Cardiac muscle cell (in vitro differentiated cells and primary cell): ENCODE measurements around the gene OLFM2. TPM values are rescaled to one million over a fixed set of nuclear protein-coding genes. Genes with fewer than 3 reads are reported as not detected.

Experiments
- DNase-seq, 2 donors: peaks; one replicate each; pipeline versions ENCODE4 v3.0.0 to v3.0.0-alpha.2; 2010 to 2017; ENCODE audit warnings: low read depth in 1 of 2, low spot score in 1 of 2
- H3K27ac ChIP-seq: fragments of 200-600 bp; sonication (generic); 2 replicates; pipeline ENCODE4 v1.5.1; 2016
- H3K27me3 ChIP-seq: fragments of 200-600 bp; sonication (generic); 2 replicates; pipeline ENCODE4 v1.6.0; 2016; ENCODE audit warnings: control low read depth
- H3K36me3 ChIP-seq: fragments of 200-600 bp; sonication (generic); 2 replicates; pipeline ENCODE4 v1.5.1; 2016; ENCODE audit warnings: control low read depth
- H3K4me1 ChIP-seq: fragments of 200-600 bp; sonication (generic); 2 replicates; pipeline ENCODE4 v1.8.1; 2017; ENCODE audit warnings: low read depth, mild to moderate bottlenecking, mixed run types
- H3K4me3 ChIP-seq: fragments of 200-600 bp; sonication (generic); 2 replicates; pipeline ENCODE4 v1.5.1; 2016; ENCODE audit warnings: mild to moderate bottlenecking
- H3K9me3 ChIP-seq: fragments of 200-600 bp; sonication (generic); 2 replicates; pipeline ENCODE4 v1.5.1; 2017; ENCODE audit warnings: low read depth, mild to moderate bottlenecking, control low read depth
- CTCF ChIP-seq: IDR thresholded peaks from 2 replicates; pipeline ENCODE4 v1.5.1; 2012; ENCODE audit warnings: low read depth, mild to moderate bottlenecking, low read length
- polyA plus RNA-seq: library from polyadenylated mRNA; unstranded; fragments of >200 nt; fragmentation: Nextera tagmentation; extraction: Ambion mirVana; gene quantifications from 2 replicates; pipeline ENCODE4 v1.2.1, GENCODE V29; 2016
- total RNA-seq: library from RNA; depleted of rRNA; stranded (reverse); fragments of >200 nt; gene quantifications from 2 replicates; pipeline ENCODE4 v1.2.3, GENCODE V29; 2016

The OLFM2 gene
- total and polyA plus RNA-seq, 2 experiments from 2014 or later, result 27.1 to 55.1 TPM

- H3K27ac ChIP-seq, result no peak overlapping the region
Measured at GRCh38 chr19:9875031-9875627, 61.2 kb downstream of the OLFM2 start.

GRCh38 chr19:9872618-9873242 is 63.6 kb downstream of the OLFM2 start:
- H3K9me3 ChIP-seq, result no peaks in the 10 kb centered on the region
- peak overlapping the region; percentile 57 for H3K27ac ChIP-seq
- peaks cover 5% of the 10 kb centered on the region for H3K4me1 ChIP-seq
- TF ChIP-seq CTCF, result no peak
- no peak for DNase-seq
- H3K4me3 ChIP-seq, result no peak overlapping the region
- H3K36me3 ChIP-seq, result no peaks in the 10 kb centered on the region
- H3K27me3 ChIP-seq, result no peaks in the 10 kb centered on the region

More at GRCh38 chr19:9875031-9875627, 61.2 kb downstream of the OLFM2 start:
- Histone ChIP-seq H3K9me3 (no peaks in the 10 kb centered on the region), H3K27me3 (no peaks in the 10 kb centered on the region), H3K4me1 (peaks cover 5% of the 10 kb centered on the region), H3K4me3 (no peak overlapping the region), H3K36me3 (no peaks in the 10 kb centered on the region)
- DNase-seq, result no peak
- TF ChIP-seq CTCF, result no peak

GRCh38 chr19:9871626-9872338 is 64.5 kb downstream of the OLFM2 start:
- Histone ChIP-seq H3K4me3 (no peak overlapping the region), H3K36me3 (no peaks in the 10 kb centered on the region)
- TF ChIP-seq CTCF, result no peak

GRCh38 chr19:9868983-9869617 is 67.2 kb downstream of the OLFM2 start:
- Histone ChIP-seq H3K36me3 (no peaks in the 10 kb centered on the region), H3K27ac (no peak overlapping the region), H3K27me3 (no peaks in the 10 kb centered on the region), H3K4me1 (peaks cover 5% of the 10 kb centered on the region), H3K4me3 (no peak overlapping the region), H3K9me3 (no peaks in the 10 kb centered on the region)
- no peak for TF ChIP-seq CTCF
- DNase-seq, result no peak

More at GRCh38 chr19:9871626-9872338, 64.5 kb downstream of the OLFM2 start:
- DNase-seq, result peak in 1 of 2 donors; percentile 14
- H3K27ac ChIP-seq, result peak overlapping the region; percentile 57
- H3K4me1 ChIP-seq, result peaks cover 5% of the 10 kb centered on the region
- H3K27me3 ChIP-seq, result no peaks in the 10 kb centered on the region
- no peaks in the 10 kb centered on the region for H3K9me3 ChIP-seq

- no peaks in the 10 kb centered on the region for H3K27me3 ChIP-seq
- TF ChIP-seq CTCF, result no peak
- no peaks in the 10 kb centered on the region for H3K36me3 ChIP-seq
- H3K27ac ChIP-seq, result no peak overlapping the region
- no peaks in the 10 kb centered on the region for H3K9me3 ChIP-seq
- no peak overlapping the region for H3K4me3 ChIP-seq
- H3K4me1 ChIP-seq, result no peaks in the 10 kb centered on the region
- no peak for DNase-seq
Measured at GRCh38 chr19:9865732-9866501, 70.4 kb downstream of the OLFM2 start.
